HG03025 (cell line): Measurements from ENCODE around the gene MORN1.

Experiments used
- ATAC-seq: cut with Tn5 transposase; IDR thresholded peaks from one replicate; pipeline ENCODE4 v1.9.1; 2021; ENCODE audit warnings: mild to moderate bottlenecking, moderate library complexity; ENCODE audit not compliant: unreplicated experiment, low FRiP score

The MORN1 gene

GRCh38 chr1:2326524-2326923 lies 64.8 kb downstream of the MORN1 start:
- no peak for ATAC-seq

DNA sequence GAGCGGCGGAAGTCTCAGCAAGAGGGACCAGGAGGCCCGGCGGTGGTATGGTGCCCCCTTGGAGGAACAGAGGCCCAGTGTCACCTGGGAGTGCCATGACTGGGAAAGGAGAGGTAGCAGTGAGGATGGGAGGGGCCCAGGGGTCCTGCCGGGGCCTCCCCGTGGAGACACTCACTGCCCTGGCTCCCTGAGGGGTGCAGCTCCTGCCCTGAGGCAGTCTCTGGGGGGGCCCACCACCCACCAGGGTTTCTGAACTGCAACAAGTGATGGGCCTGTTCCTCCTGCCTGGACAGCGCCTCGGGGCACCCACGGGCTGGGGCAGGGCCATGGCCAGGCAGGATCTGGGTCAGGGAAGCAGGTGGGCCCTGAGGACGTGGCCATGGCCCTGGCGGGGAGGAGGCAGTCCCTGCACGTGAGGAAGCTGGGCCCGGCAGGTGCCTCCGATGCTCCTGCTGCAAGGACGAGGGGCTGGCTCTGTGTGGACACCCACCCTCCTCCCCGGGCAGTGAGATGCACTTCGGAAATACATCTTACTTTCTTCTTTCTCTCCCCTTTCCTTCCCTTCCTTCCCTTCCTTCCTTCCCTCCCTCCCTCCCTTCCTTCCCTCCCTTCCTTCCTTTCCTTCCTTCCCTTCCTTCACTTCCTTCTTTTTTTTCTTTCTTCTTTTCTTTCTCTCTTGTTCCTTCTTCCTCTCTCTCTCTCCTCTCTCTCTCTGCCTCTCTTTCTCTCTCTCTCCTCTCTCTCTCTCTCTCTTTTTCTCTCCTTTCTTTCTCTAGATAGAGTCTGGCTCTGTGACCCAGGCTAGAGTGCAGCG lies 66.6 kb downstream of the MORN1 start:
- ATAC-seq = no peak

DNA sequence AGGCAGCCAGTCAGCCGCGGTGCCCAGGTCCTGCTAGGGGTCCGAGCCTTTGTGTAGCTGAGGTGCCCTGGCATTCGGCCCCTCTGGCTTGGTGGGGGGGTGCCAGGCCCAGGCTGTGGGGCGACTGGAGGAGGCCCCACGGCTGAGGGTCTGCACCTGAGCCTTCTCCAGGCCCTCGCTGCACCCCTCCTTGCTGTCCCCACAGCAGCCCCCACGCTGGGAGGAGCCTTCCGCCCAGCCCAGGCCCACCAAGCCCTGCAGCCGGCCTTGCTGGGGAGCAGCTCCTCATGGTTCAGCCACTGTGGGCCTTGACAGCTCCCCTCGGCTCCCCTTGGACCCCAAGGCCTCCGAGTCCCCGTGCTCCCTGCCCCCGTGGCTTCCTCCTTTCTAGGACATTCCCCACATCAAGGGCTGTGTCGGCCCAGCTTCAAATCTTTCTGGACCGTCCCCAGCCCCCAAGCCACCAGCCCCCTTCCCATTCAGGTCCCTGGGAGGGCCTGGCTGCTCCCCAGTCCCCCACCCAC lies 67.8 kb downstream of the MORN1 start:
- ATAC-seq = no peak

DNA sequence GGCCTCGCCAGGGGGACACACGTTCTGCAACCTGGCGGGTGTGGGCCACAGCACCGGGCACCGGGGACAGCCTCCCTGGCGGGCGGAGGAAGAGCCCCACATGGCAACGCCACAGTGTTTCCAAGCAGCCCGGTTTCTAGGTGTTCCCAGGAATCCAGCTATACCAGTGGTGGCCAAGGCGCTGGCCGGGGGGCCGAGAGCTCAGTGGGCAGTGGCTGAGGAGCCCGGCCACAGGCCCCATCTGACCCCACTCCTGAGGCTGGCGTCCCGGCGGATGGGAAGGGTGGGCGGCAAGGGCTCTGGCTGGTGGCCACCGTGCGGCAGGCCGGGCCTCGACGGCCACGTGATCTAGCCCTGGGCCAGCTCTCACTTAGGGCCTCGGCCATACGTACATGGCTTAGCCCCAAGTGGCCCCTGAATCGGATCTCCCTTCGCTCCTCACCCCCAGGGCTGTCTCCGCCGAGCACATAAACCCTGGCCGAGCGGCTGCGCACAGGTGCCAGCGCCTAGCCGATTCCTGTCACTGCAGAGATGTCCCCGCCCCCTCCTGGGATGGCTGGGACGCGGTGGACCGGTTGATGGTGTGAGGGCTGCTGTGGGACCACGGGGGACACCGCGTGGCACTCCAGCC lies 68.7 kb downstream of the MORN1 start:
- ATAC-seq = no peak

GRCh38 chr1:2322065-2322571 lies 69.2 kb downstream of the MORN1 start:
- no peak for ATAC-seq

- no peak for ATAC-seq
Measured at GRCh38 chr1:2320760-2321667, 70.3 kb downstream of the MORN1 start.

DNA sequence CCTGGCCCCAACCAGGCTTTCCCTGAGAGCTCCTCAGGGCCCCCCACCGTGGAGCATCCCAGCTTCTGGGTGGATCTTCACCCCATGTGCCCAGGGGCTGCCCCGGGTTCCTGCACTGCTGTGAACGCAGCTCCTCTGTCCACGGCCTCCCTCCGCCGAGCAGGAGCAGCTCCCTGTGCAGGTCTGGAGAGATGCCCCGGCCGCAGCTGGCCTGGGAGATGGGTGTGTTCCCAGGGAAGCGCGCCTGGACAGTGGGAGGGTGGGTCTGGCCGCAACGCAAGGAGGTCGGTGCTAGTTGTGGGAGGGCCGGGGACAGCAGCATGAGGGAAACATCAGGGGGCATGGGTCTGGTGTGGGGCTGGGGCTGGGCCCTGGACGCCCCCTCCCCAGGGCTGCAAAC lies 71.3 kb downstream of the MORN1 start:
- no peak for ATAC-seq

DNA sequence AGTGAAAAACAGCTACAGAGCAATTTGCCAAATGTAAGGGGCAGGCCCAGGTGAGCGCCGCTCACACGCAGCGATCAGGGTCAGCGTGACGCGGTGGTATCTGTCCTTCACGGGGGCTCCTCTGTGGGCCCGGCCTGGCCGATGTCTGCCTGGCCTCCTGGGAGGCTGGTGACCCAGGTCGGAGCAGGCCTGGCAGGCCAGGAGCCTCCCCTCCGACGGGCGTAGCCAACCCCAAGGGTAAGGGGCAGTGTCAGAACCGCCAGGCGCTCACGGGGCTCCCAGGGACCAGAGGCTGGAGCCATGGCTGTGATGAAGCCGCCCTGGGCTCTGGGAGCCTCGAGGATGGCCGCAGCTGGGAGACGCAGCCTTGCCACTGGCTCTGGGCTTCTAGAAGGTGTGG lies 72.1 kb downstream of the MORN1 start:
- ATAC-seq = no peak

- no peak for ATAC-seq
Measured at GRCh38 chr1:2318314-2319278, 72.8 kb downstream of the MORN1 start.

DNA sequence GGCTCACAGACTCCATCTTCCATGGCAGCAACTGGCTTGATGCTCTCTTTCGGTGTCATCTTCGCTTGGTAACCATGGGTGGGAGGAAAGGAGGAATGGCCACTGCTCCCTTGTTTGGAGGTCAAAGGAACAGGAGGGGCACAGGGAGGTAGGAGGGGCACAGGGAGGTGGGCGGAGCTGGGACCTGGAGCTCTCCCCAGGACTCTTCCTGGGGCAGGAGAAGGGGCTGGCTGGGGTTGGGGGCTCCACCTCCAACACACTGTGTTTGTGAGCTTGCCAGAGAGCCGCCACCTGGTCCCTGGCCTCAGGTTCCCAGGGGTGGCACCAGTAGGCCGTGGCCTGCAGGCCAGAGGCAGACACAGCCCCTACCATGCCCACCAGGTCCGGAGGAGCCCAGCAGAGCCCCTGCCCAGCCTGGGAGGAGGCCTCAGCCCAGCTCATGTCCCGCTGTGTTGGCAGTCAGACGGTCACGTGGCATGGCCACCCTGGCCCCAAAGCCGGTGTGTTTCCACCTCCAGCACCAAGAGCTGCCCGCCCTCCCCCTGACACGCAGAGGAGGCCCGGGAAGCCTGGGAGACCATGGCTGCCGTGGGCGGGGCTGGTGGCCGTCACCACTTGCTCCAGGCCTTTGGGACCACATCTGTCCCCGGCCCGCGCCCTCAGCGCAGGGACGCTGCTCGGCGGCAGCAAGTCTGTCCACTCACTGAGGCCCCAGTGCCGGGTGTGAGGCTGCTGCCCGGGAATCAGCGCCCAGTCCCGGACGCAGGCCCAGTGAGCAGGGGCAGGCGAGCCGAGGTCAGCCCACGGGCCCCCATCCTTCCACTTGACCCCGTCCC lies 73.9 kb downstream of the MORN1 start:
- no peak for ATAC-seq

DNA sequence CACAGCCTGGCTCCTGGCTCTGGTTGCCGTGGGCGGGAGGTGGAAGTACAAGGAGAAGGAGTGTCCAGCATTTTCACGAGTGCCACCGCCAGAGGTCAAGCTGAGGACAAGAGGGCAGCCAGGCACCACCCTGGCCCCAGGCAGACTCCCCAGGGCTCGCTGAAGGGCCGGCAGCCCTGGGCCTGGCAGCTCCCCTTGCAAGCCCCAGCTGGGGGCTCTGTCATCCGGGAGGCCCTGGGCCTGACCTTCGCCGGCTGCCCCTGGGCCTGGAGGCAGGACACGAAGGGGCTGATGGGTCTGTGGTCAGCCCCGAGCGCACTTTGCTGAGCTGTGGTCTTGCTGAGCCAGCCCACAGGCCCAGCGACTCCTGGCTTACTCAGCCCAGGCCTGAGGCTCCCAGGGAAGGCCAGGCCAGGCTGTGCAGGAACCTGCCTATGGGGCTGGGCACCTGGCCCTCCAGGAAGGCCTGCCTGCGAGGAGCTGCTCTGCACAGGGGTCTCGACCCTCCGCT lies 74.8 kb downstream of the MORN1 start:
- no peak for ATAC-seq

DNA sequence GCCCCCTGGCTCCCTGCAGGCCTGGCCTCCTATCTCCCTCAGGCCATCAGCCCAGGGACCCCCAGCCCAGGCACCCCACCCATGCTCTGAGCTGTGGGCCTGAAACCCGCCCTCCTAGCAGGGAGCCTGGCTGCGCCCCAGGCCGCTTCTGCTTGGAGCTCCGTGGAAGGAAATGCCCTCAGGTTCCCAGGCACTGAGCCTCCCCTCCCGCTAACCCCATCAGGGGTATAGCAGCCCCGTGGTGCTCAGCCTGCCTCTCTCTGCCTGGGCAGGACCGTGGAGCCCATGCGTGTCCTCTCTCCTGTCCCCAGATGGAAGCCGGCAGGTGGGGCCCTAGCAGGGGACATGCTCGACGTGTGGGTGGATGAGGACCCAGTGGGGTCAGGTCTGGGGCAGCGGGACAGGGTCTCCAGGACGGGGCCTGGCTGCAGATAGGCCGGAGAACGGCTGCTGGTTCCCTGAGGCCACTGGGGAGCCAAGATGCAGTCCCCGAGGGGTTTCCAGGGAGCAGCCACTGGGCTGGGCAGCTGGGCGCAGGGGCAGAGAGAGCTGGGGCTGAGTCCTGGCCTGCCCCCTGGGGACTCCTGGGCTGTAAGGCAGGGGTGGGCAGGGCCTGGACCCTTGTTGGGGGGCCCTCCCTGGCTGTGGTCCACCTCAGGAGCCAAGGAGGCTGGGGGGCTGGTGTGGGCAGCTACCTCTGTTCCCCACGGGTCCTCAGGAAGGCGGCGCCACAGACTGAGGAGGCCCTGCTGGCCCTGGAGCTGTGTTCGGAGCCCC lies 75.5 kb downstream of the MORN1 start:
- ATAC-seq = no peak

- ATAC-seq = no peak
Measured at GRCh38 chr1:2314803-2315673, 76.3 kb downstream of the MORN1 start.

- ATAC-seq = no peak
Measured at GRCh38 chr1:2314273-2314802, 77.0 kb downstream of the MORN1 start.

DNA sequence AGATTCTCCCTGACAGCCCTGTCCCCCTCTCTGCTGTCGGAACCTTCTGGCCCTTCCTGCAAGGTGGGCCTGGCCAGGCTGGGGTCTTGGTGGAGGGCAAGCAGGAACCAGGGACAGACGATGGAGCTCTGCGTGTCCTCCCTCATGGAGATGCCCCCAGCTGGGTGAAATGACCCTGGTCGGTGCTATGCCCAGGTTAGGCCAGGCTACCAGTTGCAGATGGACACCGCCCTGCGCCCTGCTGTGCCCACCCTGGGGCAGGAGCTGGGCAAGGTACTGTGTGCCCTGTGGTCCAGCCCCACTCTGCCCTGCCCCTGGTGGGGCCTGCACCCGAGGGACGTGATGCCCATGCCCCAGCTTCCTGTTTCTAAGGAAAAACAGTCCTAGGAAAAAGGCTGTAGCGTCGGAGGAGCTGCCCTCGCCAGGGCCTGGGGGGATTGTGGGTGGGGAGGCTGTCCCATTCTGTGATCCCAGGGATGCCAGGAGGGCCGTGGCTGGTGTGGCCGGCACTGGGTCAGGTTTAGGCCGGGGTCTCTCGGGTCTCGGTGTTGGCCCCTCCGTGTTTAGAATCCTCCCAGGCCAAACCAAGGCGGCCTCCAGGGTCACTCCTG lies 77.6 kb downstream of the MORN1 start:
- no peak for ATAC-seq
